HG03354 (cell line): ENCODE data around the gene ABCC6.
"Not testable (repeated sequence)": the region's sequence is repeated elsewhere in the genome, so short reads cannot be mapped to it uniquely, and the experiment has no call there.

Source experiments
- ATAC-seq: cut with Tn5 transposase; IDR thresholded peaks from one replicate; pipeline ENCODE4 v1.9.1; 2021; ENCODE audit warnings: mild to moderate bottlenecking; ENCODE audit not compliant: unreplicated experiment, poor library complexity, severe bottlenecking

The ABCC6 gene

DNA sequence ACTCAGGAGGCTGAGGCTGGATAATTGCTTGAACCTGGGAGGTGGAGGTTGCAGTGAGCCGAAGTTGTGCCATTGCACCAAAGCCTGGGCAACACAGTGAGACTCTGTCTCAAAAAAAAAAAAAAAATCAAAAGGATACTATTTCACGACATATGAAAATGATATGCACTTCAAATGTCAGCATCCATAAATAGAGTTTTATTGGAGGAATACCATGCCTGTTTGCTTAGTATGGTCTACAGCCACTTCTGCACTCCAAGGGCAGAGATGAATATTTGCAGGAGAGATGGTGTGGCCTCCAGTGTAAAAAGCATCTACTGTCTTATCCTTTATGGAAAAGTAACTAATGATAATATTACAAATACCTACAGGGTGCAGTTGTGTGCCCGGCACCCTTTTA is 27.2 kb downstream of the ABCC6 start:
- no peak for ATAC-seq

DNA sequence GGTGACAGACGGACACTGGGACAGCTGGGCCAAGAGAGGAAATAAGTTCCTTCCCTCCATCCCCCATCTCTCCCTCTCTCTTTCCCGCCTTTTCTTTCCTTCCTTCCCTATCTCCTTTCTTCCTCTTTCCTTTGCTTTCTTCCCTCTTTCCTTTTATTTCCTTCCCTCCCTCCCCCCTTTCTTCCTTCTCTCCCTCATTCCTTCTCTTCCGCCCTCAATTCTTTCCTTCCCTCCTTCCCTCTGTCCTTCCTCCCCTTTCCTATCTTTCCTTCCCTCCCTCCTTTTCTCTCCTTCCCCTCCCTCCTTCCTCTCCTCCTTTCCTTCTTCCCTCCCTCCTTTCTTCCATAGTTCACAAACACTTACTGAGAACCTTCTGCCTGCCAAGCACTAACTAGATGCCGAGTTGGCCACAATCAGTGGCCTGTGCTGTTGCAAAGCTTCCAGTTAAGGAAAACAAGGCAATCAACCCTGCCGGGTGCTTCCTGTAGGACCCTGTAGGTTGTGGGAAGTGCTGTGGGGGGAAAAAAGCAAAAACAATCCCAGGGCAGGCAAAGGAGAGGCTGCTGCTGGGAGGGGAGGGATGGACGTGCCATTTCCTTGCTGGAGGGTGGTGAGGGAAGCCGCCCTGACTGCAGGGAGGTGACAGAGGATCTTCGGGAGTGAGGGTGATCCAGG is 31.7 kb downstream of the ABCC6 start:
- ATAC-seq: no peak

DNA sequence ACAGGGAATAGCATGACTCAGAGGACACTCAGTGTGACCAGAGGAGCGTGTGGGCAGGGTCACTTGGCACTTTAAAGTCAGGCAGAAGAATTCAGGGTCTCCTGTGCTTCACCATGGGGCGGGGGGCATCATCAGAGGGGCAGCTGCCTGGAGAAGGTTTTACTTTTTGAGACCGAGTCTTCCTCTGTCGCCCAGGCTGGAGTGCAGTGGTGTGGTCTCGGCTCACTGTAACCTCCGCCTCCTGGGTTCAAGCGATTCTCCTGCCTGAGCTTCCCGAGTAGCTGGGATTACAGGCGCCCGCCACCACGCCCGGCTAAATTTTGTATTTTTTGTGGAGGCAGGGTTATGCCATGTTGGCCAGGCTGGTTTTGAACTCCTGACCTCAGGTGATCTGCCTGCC is 32.3 kb downstream of the ABCC6 start:
- not testable (repeated sequence) for ATAC-seq

DNA sequence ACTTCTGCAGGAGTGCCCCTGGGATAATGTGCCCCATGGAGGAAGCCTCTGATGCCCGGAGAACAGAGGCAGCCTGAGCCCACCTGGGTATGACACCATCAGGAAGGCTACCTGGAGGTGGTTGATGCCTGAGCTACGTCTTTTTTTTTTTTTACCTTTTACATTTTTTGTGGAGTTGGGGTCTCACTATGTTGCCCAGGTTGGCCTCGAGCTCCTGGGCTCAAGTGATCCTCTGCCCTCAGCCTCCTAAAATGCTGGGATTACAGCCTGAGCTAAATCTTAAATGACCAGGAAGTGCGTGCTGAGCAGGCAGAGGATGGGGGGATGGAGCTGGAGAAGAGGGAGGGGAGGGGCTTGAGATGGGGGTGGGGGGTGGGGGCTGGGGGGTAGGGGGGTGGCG is 32.7 kb downstream of the ABCC6 start:
- ATAC-seq: no peak

DNA sequence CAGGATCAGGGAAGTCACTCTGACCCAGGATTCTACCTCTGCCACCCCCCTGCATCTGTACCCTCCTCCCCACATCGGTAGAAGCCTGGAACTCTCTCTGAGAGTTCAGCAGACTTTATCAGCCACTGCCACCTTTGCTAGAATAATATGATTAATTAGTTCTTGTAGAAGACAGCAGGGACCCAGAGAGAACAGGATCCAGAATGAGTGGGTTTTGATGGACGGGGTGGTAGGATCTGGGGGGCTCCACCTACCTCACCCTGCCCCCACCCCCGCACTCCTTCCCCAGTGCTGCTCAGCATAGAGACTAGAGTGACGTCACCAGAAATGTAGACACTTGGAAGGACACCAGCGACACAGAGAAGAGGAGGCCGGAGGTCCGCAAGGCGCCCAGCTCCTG is 33.5 kb downstream of the ABCC6 start:
- ATAC-seq: no peak

DNA sequence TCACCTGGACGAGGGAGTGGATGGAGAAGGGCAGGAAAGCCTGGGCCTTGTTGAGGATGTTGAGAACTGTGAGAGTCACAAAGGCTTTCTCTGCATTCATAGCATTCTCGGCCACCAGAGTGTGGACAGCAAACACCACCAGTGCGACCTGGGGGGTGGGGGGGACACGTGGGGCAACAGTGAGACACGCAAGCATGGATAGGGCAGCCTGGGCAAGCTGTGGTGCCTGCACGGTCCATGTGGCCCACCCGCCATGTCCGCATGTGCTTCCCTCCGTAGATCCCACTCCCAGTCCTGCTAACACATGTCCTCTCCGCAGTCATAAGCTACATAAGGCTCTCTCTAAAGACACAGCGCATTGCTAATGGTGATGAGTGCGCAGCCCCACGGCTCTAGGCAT is 34.5 kb downstream of the ABCC6 start:
- no peak for ATAC-seq

DNA sequence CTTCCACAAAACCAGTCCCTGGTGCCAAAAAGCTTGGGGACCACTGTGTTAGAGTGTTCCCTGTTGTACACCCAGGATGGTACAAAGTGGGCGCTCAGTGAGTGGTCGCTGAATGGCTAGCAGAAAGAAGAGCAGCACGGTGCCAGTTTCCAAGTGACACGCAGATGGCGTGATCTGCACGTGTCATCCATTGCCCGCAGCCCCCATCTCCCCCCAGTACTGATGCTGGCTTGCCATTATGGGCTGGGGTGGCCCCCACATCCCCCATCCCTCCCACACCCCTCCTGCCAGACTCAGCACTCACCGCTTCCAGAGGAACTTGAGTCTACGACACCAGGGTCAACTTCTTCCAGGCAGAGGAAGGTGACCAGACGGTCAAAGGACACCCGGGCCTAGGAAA is 36.5 kb downstream of the ABCC6 start:
- no peak for ATAC-seq

DNA sequence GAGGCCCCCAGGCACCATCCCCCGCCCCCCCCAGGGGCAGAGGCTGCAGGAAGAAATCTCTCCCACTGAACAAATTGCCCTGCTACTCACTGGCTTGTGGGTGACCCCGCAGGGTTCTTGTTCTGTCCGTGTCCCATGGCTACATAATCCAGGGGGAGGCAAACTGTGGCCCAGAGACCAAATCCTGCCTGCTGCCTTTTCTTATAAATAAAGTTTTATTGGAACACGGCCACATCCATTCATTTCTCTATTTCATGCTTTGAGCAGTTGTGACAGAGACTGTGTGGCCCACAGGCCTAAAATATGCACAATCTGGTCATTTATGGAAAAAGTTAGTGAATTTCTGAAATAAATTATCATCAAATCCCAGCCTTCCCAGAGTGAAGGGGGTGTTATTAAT is 38.2 kb downstream of the ABCC6 start:
- ATAC-seq: no peak

DNA sequence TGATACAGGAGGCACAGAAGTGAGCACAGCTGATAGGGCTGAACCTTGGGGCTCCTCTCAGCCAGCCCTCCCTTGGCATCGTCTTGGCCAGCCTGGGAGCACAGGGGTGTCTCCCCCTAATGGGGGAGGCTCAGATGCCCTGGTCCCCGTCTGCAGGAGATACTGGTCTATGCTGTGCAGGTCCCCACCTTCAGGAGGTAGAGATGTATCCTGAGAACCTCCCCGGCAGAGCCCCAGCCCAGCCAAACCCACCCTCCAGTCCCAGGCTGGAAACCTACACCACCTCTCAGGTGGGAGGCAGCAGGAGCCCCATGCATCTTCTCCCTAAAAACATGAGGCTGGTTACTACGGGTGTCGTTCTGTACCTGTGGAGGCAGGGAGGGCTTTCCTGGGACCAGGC is 38.7 kb downstream of the ABCC6 start:
- ATAC-seq: no peak

DNA sequence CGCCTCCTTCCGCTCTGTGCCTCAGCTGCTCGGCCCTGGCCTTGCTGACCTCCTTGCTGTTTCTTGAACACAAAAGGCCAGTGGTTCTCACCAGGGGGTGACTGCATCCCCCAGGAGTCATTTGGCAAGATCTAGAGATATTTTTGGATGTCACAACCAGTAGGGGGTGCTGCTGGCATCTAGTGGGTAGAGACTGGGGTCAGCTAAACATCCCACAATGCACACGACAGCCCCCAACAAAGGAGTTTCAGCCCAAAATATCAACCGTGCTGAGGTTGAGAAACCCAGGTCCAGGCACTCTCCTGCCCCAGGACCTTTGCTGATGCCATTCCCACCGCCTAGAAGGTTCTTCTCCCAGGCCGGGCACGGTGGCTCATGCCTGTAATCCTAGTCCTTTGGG is 39.7 kb downstream of the ABCC6 start:
- ATAC-seq: no peak

DNA sequence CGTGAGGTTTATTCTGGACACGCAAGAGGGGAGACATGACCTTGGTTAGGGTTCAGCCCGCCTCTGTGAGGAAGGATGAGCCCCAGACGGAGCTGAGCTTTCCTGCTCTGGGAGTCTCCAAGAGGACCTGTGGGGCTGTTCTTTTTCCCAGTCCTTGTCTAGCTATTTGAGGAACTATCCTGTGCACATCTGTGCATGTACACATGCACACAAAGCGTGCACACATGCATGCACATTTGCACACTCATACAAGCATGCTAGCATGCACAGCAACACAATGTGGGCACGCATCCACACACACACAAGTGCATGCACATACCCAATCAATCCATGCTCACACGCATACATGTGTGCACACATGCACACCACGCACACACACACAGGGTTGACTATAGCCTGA is 40.4 kb downstream of the ABCC6 start:
- no peak for ATAC-seq

DNA sequence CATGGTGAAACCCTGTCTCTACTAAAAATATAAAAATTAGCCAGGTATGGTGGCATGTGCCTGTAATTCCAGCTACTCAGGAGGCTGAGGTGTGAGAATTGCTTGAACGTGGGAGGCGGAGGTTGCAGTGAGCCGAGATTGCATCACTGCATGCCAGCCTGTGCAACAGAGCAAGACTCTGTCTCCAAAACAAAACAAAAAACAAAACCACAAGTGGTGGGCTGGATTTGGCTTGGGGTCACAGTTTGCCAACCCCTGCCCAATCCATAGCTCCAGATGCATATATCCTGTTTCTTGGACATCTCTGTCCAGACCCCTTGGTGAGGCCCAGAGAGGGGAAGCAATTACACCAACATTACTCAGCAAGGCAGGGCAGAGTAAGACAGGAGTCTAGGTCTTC is 41.5 kb downstream of the ABCC6 start:
- not testable (repeated sequence) for ATAC-seq

DNA sequence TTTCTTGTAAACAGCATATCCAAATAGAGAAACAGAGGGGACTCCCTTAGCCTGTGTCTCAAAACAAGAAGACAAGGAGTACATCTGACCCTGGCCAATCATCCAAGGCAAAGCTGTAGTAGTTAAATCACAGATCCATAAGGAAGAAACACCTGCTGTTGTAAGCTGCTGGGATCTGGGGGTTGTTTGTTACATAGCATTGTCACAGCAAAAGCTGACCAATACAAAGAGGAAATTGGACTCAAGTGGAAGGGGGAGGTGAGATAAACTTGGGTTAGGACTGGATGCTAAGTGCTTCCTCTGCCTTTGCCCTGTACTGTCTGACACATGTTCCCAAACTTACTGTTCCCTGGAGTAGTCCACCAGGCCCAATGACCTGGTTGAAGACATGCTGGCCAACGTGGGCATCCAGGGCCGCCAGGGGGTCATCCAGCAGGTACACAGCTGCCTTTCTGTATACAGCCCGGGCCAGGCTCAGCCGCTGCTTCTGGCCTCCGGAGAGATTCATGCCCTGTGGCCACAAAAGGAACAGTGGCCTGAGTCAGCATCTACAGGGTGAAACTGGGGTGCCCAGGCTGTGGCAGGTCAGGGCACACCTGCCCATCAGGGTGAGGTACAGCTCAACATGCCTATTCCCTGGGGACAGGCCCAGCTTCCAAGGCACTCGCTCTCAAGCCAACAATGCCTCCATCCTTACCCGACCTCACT is 44.7 kb downstream of the ABCC6 start:
- ATAC-seq: no peak

DNA sequence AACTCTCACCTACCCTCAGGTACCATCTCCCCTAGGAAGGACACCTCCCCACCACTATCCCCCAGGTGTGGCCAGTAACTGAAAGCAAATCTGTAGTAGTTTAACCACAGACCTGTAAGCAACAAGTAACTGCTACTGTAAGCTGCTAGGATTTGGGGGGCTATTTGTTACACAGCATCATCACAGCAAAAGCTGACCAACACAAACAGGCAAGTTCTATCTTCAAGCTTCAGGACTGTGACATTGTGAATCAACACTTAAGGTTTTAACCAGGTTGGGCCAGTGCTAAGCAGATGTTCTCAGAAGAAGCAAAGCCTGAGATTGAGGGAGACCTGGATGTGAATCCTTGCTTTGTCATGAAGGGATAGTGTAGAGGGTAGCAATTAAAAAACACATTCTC is 47.0 kb downstream of the ABCC6 start:
- no peak for ATAC-seq

DNA sequence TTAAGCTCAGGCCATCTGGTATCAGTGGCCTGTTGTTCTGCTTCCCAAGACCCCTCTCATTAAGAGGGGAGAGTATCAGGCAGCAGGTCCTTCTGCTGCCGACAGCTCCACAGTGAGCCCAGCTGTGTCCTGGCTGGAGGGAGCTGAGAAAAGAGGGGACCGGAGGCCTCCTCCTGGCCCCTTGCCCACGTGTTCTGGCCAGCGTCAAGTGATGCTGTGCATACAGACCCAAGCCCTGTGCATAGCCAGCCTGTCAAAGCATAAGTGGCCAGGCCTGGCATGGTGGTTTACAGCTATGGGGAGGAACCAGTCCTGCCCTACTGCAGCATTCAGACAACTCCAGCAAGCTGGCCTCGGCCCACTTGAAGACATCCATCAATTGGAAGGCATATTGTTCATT is 48.0 kb downstream of the ABCC6 start:
- ATAC-seq: no peak

DNA sequence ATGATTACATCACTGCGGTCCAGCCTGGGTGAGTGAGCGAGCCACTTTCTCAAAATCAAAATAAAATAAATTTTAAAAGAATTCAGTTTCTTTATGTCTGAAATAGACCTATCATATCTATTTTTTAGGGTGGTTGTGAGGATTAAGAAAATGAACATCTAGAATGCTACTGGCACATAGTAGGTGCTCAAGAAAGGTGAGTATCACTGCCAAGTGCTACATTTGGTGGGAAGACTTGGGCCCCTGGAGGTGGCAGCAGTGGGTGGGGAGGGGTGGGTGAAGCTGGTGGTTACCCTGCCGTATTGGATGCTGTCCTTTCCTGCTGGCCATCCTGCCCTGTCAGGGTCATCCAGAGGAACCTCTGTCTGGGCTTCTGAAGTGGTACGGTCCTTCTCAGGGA is 50.3 kb downstream of the ABCC6 start:
- ATAC-seq: no peak

DNA sequence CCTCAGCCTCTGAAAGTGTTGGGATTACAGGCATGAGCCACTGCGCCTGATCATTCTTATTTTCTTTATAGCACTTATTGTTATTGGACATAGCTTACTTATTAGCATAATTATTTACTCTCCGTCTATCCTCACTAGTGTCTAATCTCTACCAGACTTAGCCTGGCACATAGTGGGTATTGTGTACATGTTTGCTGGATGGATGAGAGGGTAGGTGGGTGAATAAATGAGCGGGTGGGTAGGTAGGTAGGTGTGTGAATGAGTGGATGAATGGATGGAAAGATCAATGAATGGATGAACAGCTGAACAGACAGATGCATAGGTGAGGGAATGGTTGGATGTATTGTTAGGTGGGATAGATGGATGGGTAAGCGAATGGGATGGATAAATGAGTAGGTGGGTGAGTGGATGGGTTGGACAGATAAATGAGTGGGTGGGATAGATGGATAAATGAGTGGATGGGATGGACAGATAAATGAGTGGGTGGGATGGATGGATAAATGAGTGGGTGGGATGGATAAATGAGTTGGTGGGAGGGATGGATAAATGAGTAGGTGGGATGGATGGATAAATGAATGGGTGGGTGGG is 51.9 kb downstream of the ABCC6 start:
- no peak for ATAC-seq

DNA sequence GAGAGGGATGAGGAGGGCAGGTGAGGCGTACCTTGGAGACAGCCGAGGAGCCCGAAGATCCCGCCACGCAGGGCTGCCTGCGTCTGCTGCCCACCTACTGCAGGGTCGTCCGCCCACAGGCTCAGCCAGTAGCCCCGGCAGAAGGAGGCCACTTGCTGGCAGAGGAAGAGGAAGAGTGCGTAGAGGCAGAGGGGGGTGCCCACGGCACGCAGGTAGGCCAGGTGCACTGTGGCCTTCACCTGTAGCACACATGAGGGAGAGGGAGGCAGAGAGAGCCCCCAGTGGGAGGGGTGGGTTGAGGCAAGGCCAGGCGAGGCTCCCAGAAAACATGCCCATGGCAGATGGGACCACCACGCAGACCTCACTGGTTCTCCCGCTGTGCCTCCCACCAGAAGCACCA is 53.7 kb downstream of the ABCC6 start:
- no peak for ATAC-seq

DNA sequence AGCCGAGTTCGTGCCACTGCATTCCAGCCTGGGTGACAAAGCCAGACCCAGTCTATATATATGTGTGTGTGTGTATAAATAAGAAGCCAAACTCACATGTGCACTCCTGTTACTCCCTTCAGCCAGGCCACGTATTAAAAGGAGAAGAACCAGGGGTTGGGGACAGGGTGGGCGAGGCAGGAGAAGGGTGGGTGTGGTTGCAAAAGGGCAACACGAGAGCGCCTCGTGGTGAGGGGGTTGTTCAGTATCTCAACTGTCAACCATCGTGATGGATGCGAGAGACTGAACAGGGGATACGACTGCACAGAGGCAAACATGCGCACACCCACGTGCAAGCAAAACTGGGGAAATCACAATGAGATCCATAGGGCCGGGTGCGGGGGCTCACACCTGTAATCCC is 54.9 kb downstream of the ABCC6 start:
- no peak for ATAC-seq

DNA sequence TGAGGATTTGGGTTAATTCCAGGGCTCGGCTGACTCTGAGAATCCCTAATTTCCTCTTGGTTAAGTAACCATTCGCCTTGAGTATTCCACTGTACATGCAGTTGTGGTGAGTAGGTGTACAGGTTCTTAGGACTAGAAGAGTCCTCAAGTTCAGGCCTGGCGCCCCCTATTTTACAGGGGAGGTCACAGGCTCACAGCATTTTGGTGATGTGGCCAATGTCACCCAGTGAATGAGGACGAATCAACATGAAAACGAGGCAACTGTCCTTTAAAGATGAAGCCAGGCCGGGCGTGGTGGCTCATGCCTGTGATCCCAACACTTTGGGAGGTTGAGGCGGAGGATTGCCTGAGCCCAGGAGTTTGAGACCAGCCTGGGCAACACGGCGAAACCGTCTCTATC is 55.4 kb downstream of the ABCC6 start:
- no peak for ATAC-seq

DNA sequence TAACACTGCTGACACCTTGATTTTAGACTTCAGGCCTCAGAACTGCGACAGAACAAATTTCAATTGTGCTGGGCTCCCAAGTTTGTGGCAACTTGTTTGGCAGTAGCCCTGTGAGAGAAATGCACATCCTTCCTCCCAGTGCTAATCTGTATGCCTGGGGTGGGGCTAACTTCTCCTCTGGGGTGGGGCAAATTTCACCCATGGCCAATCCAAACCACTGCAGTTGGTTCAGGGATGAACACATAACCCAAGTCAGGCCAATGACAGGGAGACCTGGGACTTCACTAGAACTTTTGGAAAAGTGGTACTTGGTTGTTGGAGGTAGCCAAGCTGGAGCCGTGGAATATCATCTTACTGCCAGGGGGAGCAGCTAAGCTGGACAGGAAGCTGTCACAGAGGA is 56.3 kb downstream of the ABCC6 start:
- no peak for ATAC-seq
